ENCODE measurements around the gene EMX1.
"Not testable (repeated sequence)": the region's sequence is repeated elsewhere in the genome, so short reads cannot be mapped to it uniquely, and the experiment has no call there.

Gene EMX1

DNA sequence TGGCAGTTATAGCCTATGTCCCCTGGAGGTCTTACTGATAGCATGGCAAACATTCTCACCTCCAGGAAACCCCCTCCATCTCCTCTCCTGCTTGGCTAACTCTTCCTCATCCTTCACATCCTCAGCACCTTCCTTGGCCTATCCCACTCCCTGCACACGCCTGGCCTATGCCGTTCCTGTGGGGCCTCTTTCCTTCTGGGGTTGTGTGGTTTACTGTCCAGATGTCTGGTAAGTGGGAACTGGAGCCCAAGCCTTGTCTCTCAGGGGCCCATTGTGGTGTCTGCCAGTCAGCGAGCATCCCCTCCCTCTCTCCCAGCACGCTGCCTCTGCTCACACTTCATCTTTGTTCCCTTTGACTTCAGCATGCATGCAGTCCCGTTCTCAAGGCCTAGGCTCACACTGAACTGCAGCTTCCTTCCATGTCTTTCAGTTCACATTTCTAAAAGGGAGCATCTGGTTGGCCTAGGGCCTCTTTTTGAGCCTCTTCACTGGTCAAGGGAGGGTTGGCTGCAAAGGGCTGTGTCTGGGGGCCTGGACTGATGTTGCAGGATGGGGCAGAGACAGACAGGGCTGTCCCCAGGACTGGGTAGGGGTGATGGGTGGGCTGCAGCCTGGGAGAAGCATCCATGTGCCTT lies 17.0 kb upstream of the EMX1 start:
- Histone ChIP-seq H3K4me2 (ENCODE audit: low read depth, low read length, poor library complexity, severe bottlenecking) (no peak overlapping the region), H3K79me2 (ENCODE audit: insufficient read depth, low read length) (no peaks in the 10 kb centered on the region), H3K9me3 (ENCODE audit: insufficient read depth, low read depth, low read length) (no peaks in the 10 kb centered on the region), H4K20me1 (ENCODE audit: insufficient read depth, low read length, poor library complexity, severe bottlenecking) (no peaks in the 10 kb centered on the region), H3K36me3 (ENCODE audit: insufficient read depth, low read length) (no peaks in the 10 kb centered on the region), H3K9ac (ENCODE audit: low read depth, low read length, poor library complexity, severe bottlenecking) (no peak overlapping the region), H3K4me1 (ENCODE audit: insufficient read depth, low read length, poor library complexity, severe bottlenecking) (no peaks in the 10 kb centered on the region), H3F3A (ENCODE audit: low read depth) (no peaks in the 10 kb centered on the region), H3K4me3 (ENCODE audit: low read length, poor library complexity, severe bottlenecking) (no peak overlapping the region), H3K27me3 (ENCODE audit: insufficient read depth, low read length, poor library complexity, severe bottlenecking) (no peaks in the 10 kb centered on the region), H3K9me2 (replicated peaks; ENCODE audit: low read depth, low read length) (no peaks in the 10 kb centered on the region), H2AFZ (ENCODE audit: low read length) (no peak overlapping the region)
- no peak for TF ChIP-seq EZH2phosphoT487 (IDR thresholded peaks at IDR 0.05; ENCODE audit: borderline replicate concordance)
- TF ChIP-seq, protein P1, sequence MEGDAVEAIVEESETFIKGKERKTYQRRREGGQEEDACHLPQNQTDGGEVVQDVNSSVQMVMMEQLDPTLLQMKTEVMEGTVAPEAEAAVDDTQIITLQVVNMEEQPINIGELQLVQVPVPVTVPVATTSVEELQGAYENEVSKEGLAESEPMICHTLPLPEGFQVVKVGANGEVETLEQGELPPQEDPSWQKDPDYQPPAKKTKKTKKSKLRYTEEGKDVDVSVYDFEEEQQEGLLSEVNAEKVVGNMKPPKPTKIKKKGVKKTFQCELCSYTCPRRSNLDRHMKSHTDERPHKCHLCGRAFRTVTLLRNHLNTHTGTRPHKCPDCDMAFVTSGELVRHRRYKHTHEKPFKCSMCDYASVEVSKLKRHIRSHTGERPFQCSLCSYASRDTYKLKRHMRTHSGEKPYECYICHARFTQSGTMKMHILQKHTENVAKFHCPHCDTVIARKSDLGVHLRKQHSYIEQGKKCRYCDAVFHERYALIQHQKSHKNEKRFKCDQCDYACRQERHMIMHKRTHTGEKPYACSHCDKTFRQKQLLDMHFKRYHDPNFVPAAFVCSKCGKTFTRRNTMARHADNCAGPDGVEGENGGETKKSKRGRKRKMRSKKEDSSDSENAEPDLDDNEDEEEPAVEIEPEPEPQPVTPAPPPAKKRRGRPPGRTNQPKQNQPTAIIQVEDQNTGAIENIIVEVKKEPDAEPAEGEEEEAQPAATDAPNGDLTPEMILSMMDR (conservative IDR thresholded peaks at IDR 0.05; ENCODE audit: low read length) = no peak

DNA sequence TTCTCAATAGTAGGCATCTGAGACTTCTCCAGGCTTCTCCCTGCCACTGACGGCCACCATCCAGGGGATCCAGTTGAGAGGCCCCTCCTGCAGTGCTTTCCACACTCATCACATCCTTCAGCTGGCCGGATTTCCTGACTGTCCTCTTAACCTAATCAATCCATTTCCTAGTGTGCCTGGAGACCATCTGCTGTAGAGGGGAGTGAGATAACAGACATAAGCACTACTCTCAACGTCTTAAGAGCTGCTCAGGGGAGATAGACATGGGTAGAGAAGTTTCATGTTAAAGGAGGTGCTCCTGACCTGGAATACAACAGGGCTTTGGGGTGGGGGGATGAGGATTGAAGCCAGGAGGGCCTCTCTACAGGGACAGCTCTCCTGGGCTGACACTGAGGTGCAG lies 15.9 kb upstream of the EMX1 start:
- Histone ChIP-seq H4K20me1 (ENCODE audit: insufficient read depth, low read length, poor library complexity, severe bottlenecking) (no peaks in the 10 kb centered on the region), H2AFZ (ENCODE audit: low read length) (no peak overlapping the region), H3K79me2 (ENCODE audit: insufficient read depth, low read length) (no peaks in the 10 kb centered on the region), H3K9ac (ENCODE audit: low read depth, low read length, poor library complexity, severe bottlenecking) (no peak overlapping the region), H3K4me1 (ENCODE audit: insufficient read depth, low read length, poor library complexity, severe bottlenecking) (no peaks in the 10 kb centered on the region), H3F3A (ENCODE audit: low read depth) (no peaks in the 10 kb centered on the region), H3K9me2 (replicated peaks; ENCODE audit: low read depth, low read length) (no peaks in the 10 kb centered on the region), H3K9me3 (ENCODE audit: insufficient read depth, low read depth, low read length) (no peaks in the 10 kb centered on the region), H3K4me3 (ENCODE audit: low read length, poor library complexity, severe bottlenecking) (no peak overlapping the region), H3K36me3 (ENCODE audit: insufficient read depth, low read length) (no peaks in the 10 kb centered on the region), H3K27me3 (ENCODE audit: insufficient read depth, low read length, poor library complexity, severe bottlenecking) (no peaks in the 10 kb centered on the region), H3K4me2 (ENCODE audit: low read depth, low read length, poor library complexity, severe bottlenecking) (no peak overlapping the region)
- TF ChIP-seq EZH2phosphoT487 (IDR thresholded peaks at IDR 0.05; ENCODE audit: borderline replicate concordance) = no peak
- TF ChIP-seq, protein P1 (conservative IDR thresholded peaks at IDR 0.05; ENCODE audit: low read length) = no peak

DNA sequence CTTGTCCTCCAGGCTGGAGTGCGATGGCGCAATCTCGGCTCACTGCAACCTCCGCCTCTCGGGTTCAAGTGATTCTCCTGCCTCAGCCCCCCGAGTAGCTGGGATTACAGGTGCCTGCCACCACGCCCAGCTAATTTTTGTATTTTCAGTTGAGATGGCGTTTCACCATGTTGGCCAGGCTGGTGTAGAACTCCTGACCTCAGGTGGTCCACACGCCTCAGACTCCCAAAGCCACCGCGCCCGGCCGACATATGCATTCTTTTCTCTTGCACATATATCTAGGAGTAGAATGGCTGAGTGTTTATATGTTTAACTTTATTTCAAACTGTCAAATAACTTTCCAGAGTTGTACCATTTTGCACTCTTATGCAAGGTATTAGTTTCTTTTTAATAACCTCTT lies 9.9 kb upstream of the EMX1 start:
- H3F3A ChIP-seq (ENCODE audit: low read depth); H3K4me1 ChIP-seq (ENCODE audit: insufficient read depth, low read length, poor library complexity, severe bottlenecking); H4K20me1 ChIP-seq (ENCODE audit: insufficient read depth, low read length, poor library complexity, severe bottlenecking); H3K9ac ChIP-seq (ENCODE audit: low read depth, low read length, poor library complexity, severe bottlenecking); H3K27me3 ChIP-seq (ENCODE audit: insufficient read depth, low read length, poor library complexity, severe bottlenecking); H3K4me3 ChIP-seq (ENCODE audit: low read length, poor library complexity, severe bottlenecking); H2AFZ ChIP-seq (ENCODE audit: low read length); H3K9me2 ChIP-seq (replicated peaks; ENCODE audit: low read depth, low read length); H3K9me3 ChIP-seq (ENCODE audit: insufficient read depth, low read depth, low read length); H3K4me2 ChIP-seq (ENCODE audit: low read depth, low read length, poor library complexity, severe bottlenecking); H3K36me3 ChIP-seq (ENCODE audit: insufficient read depth, low read length); H3K79me2 ChIP-seq (ENCODE audit: insufficient read depth, low read length): not testable (repeated sequence)

DNA sequence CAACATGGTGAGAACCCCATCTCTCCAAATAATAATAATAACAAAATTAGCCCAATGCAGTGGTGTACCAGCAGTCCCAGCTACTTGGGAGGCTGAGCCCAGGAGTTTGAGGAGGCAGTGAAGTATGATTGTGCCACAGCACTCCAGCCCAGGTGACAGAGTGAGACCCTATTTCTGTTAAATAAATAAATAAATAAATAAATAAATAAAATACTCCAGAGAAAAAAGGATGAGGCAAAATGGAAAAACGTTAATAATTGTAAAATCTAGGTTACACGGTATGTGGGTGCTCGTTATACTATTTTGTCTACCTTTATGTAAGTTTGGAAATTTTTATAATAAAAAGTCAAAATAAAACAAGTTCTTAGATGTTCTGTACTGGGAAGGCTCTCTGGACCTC lies 8.6 kb upstream of the EMX1 start:
- H3K27me3 ChIP-seq (ENCODE audit: insufficient read depth, low read length, poor library complexity, severe bottlenecking) = no peaks in the 10 kb centered on the region

More for the DNA sequence above, 8.6 kb upstream of the EMX1 start:
- TF ChIP-seq EZH2phosphoT487 (IDR thresholded peaks at IDR 0.05; ENCODE audit: borderline replicate concordance) = no peak
- TF ChIP-seq, protein P1 (conservative IDR thresholded peaks at IDR 0.05; ENCODE audit: low read length) = no peak
- H3K79me2 ChIP-seq (ENCODE audit: insufficient read depth, low read length) = no peaks in the 10 kb centered on the region
- no peaks in the 10 kb centered on the region for H3K9me2 ChIP-seq (replicated peaks; ENCODE audit: low read depth, low read length)
- H3K4me2 ChIP-seq (ENCODE audit: low read depth, low read length, poor library complexity, severe bottlenecking) = no peak overlapping the region
- no peaks in the 10 kb centered on the region for H3K36me3 ChIP-seq (ENCODE audit: insufficient read depth, low read length)
- H3K9ac ChIP-seq (ENCODE audit: low read depth, low read length, poor library complexity, severe bottlenecking) = no peak overlapping the region
- H3K4me1 ChIP-seq (ENCODE audit: insufficient read depth, low read length, poor library complexity, severe bottlenecking) = no peaks in the 10 kb centered on the region
- H3K9me3 ChIP-seq (ENCODE audit: insufficient read depth, low read depth, low read length) = no peaks in the 10 kb centered on the region
- H3K4me3 ChIP-seq (ENCODE audit: low read length, poor library complexity, severe bottlenecking) = no peak overlapping the region
- H3F3A ChIP-seq (ENCODE audit: low read depth) = no peaks in the 10 kb centered on the region
- H2AFZ ChIP-seq (ENCODE audit: low read length) = no peak overlapping the region
- no peaks in the 10 kb centered on the region for H4K20me1 ChIP-seq (ENCODE audit: insufficient read depth, low read length, poor library complexity, severe bottlenecking)
